ENCODE data around the gene DPY19L2. TPM values are rescaled to one million over a fixed set of nuclear protein-coding genes. Genes with fewer than 3 reads are reported as not detected.
A peak's percentile ranks its signal among the peaks of the same experiment; 100 is the strongest.
"Not testable (repeated sequence)": the region's sequence is repeated elsewhere in the genome, so short reads cannot be mapped to it uniquely, and the experiment has no call there.

DPY19L2 gene
- total and polyA plus RNA-seq, 12 donors = 10.7 to 171 (median 47.4) TPM

- DNase-seq (no peak), ATAC-seq (peak in 1 of 8 donors; percentile 67)
- no peak overlapping the region for H3K4me3 ChIP-seq
- no peak for TF ChIP-seq CTCF (IDR thresholded peaks at IDR 0.05)
- WGBS, 2 donors = 67 to 72% methylated on average over 3 of the region's 3 CpGs
- H3K36me3 ChIP-seq = no peaks in the 10 kb centered on the region
- H3K27me3 ChIP-seq = no peaks in the 10 kb centered on the region
- H3K9me3 ChIP-seq = no peaks in the 10 kb centered on the region
- intact Hi-C loops (cut with DNase I) = no loop called here
- H3K4me1 ChIP-seq = peaks cover 0 to 5% (median 0%) of the 10 kb centered on the region in 9 donors
- peak overlapping the region in 1 of 10 donors; percentile 25 for H3K27ac ChIP-seq
Observed at GRCh38 chr12:63706336-63706735, 38.0 kb upstream of the DPY19L2 start.

- H3K27ac ChIP-seq; H3K9me3 ChIP-seq; H3K4me1 ChIP-seq; DNase-seq; H3K4me3 ChIP-seq; H3K36me3 ChIP-seq; ATAC-seq; intact Hi-C loops (cut with DNase I); H3K27me3 ChIP-seq: not testable (repeated sequence)
- WGBS, 2 donors = 82 to 89% methylated on average over 3 of the region's 3 CpGs
Observed at GRCh38 chr12:63699678-63700382, 31.5 kb upstream of the DPY19L2 start.

GRCh38 chr12:63699011-63699410 lies 30.7 kb upstream of the DPY19L2 start:
- H3K4me1 ChIP-seq; intact Hi-C loops (cut with DNase I); DNase-seq; H3K36me3 ChIP-seq; H3K27ac ChIP-seq; H3K9me3 ChIP-seq; H3K4me3 ChIP-seq; ATAC-seq; H3K27me3 ChIP-seq: not testable (repeated sequence)
- 75 to 80% methylated on average over 1 of the region's 2 CpGs for WGBS, 2 donors

- H3K4me1 ChIP-seq; H3K36me3 ChIP-seq; ATAC-seq; H3K27ac ChIP-seq; H3K27me3 ChIP-seq; DNase-seq; H3K4me3 ChIP-seq; intact Hi-C loops (cut with DNase I): not testable (repeated sequence)
- peaks cover 0 to 11% (median 0%) of the 10 kb centered on the region in 11 donors for H3K9me3 ChIP-seq
- 50 to 64% methylated on average over 2 of the region's 2 CpGs for WGBS, 2 donors
Observed at GRCh38 chr12:63690837-63691236, 22.5 kb upstream of the DPY19L2 start.

GRCh38 chr12:63689141-63689540 lies 20.8 kb upstream of the DPY19L2 start:
- intact Hi-C loops (cut with DNase I); H3K4me3 ChIP-seq; DNase-seq; H3K9me3 ChIP-seq; ATAC-seq; H3K4me1 ChIP-seq; H3K27me3 ChIP-seq; H3K27ac ChIP-seq; H3K36me3 ChIP-seq: not testable (repeated sequence)
- WGBS, 2 donors = 85 to 88% methylated on average over 1 of the region's 1 CpG

GRCh38 chr12:63686623-63687022 lies 18.3 kb upstream of the DPY19L2 start:
- H3K4me3 ChIP-seq; H3K4me1 ChIP-seq; intact Hi-C loops (cut with DNase I); H3K36me3 ChIP-seq; DNase-seq; H3K27me3 ChIP-seq; H3K9me3 ChIP-seq; H3K27ac ChIP-seq; ATAC-seq: not testable (repeated sequence)
- 97 to 100% methylated on average over 13 to 29 of the region's 29 CpGs for WGBS, 2 donors

- DNase-seq; H3K9me3 ChIP-seq; H3K27me3 ChIP-seq; H3K4me1 ChIP-seq; H3K27ac ChIP-seq; H3K36me3 ChIP-seq; H3K4me3 ChIP-seq; intact Hi-C loops (cut with DNase I); ATAC-seq: not testable (repeated sequence)
- 85 to 87% methylated on average over 1 of the region's 2 CpGs for WGBS, 2 donors
Observed at GRCh38 chr12:63685789-63686188, 17.5 kb upstream of the DPY19L2 start.

- ATAC-seq; H3K36me3 ChIP-seq; H3K27ac ChIP-seq; intact Hi-C loops (cut with DNase I); H3K27me3 ChIP-seq; DNase-seq; H3K4me1 ChIP-seq; H3K9me3 ChIP-seq; H3K4me3 ChIP-seq: not testable (repeated sequence)
- WGBS, 2 donors = 89 to 90% methylated on average over 2 of the region's 2 CpGs
Observed at GRCh38 chr12:63682617-63683016, 14.3 kb upstream of the DPY19L2 start.

- H3K27ac ChIP-seq; H3K4me1 ChIP-seq; H3K4me3 ChIP-seq; ATAC-seq; H3K36me3 ChIP-seq; H3K27me3 ChIP-seq; H3K9me3 ChIP-seq; intact Hi-C loops (cut with DNase I); DNase-seq: not testable (repeated sequence)
Observed at GRCh38 chr12:63680758-63681157, 12.5 kb upstream of the DPY19L2 start.

Data from heart right ventricle (tissue), 16 donors.